IMR-90 (cell line): Measurements from ENCODE around the gene FARSB. TPM values are rescaled to one million over a fixed set of nuclear protein-coding genes. Genes with fewer than 3 reads are reported as not detected.

Experiments
- ATAC-seq: fragments of 200-7000 bp; cut with Tn5 transposase; 2 replicates; pipeline ENCODE4 v1.9.1; 2020; ENCODE audit warnings: low read depth, mild to moderate bottlenecking, moderate library complexity
- BruUV-seq: library from RNA; stranded (reverse); fragments of 400-500 nt; replicated peaks from 2 replicates; lab custom pipeline; 2021; lab: Mats Ljungman, UMichigan
- CTCF ChIA-PET: fragments of 300-600 bp; formaldehyde crosslinking; extraction: SDS; loops from one replicate; lab custom pipeline; 2021; ENCODE audit warnings: antibody characterized with exemption; lab: Yijun Ruan, JAX
- POLR2A ChIA-PET: fragments of 300-600 bp; sonication (Branson Sonifier 250); formaldehyde crosslinking; loops from one replicate; lab custom pipeline; 2022; ENCODE audit warnings: antibody characterized with exemption; ENCODE audit not compliant: unreplicated experiment; lab: Charles Lee
- DNase-seq: peaks from one replicate; pipeline ENCODE4 v3.0.0; 2013
- H2AFZ ChIP-seq: replicated peaks from 2 replicates; pipeline ENCODE3; 2013; ENCODE audit warnings: low read length, mild to moderate bottlenecking; ENCODE audit not compliant: poor library complexity
- H2AK5ac ChIP-seq: 2 replicates; pipeline ENCODE4 v1.6.1; 2013; ENCODE audit warnings: low read depth, low read length, inconsistent platforms
- H2AK9ac ChIP-seq: replicated peaks from 2 replicates; pipeline ENCODE3; 2013; ENCODE audit warnings: mild to moderate bottlenecking, low read depth, low read length, moderate library complexity; ENCODE audit not compliant: poor library complexity
- H2BK120ac ChIP-seq: 2 replicates; pipeline ENCODE4 v1.6.1; 2013; ENCODE audit warnings: low read depth, low read length, inconsistent platforms
- H2BK15ac ChIP-seq: 3 replicates; pipeline ENCODE4 v1.6.1; 2013; ENCODE audit warnings: low read depth, low read length, inconsistent platforms
- H2BK20ac ChIP-seq: 2 replicates; pipeline ENCODE4 v1.6.1; 2013; ENCODE audit warnings: low read depth, mild to moderate bottlenecking, inconsistent platforms, low read length, moderate library complexity
- H2BK5ac ChIP-seq: 2 replicates; pipeline ENCODE4 v1.6.1; 2013; ENCODE audit warnings: mild to moderate bottlenecking, low read depth, low read length, inconsistent platforms; ENCODE audit not compliant: poor library complexity, severe bottlenecking
- H3K14ac ChIP-seq: replicated peaks from 2 replicates; pipeline ENCODE4 v1.6.1; 2013; ENCODE audit warnings: low read depth, low read length, inconsistent platforms
- H3K18ac ChIP-seq: 2 replicates; pipeline ENCODE4 v1.6.1; 2013; ENCODE audit warnings: low read depth, low read length, control low read depth
- H3K23ac ChIP-seq: 2 replicates; pipeline ENCODE4 v1.6.1; 2013; ENCODE audit warnings: low read depth, low read length, inconsistent platforms
- H3K27ac ChIP-seq: 2 replicates; pipeline ENCODE4 v1.5.1; 2013; ENCODE audit warnings: mild to moderate bottlenecking, control low read depth, low read length; ENCODE audit not compliant: insufficient read depth
- H3K27me3 ChIP-seq: 2 replicates; pipeline ENCODE4 v1.6.1; 2013; ENCODE audit warnings: low read length; ENCODE audit not compliant: control insufficient read depth, insufficient read depth
- H3K36me3 ChIP-seq: 2 replicates; pipeline ENCODE4 v1.6.1; 2013; ENCODE audit warnings: low read length, mixed read lengths; ENCODE audit not compliant: control insufficient read depth, insufficient read depth
- H3K4ac ChIP-seq: 2 replicates; pipeline ENCODE4 v1.6.1; 2013; ENCODE audit warnings: low read depth, low read length, inconsistent platforms
- H3K4me1 ChIP-seq: 2 replicates; pipeline ENCODE4 v1.6.1; 2013; ENCODE audit warnings: low read length, mixed read lengths; ENCODE audit not compliant: control insufficient read depth, insufficient read depth
- H3K4me2 ChIP-seq: 2 replicates; pipeline ENCODE4 v1.6.1; 2013; ENCODE audit warnings: low read depth, mild to moderate bottlenecking, control low read depth, low read length, moderate library complexity
- H3K4me3 ChIP-seq: 2 replicates; pipeline ENCODE4 v1.5.1; 2013; ENCODE audit warnings: low read depth, mild to moderate bottlenecking, control low read depth, low read length, moderate library complexity; ENCODE audit not compliant: insufficient read depth
- H3K56ac ChIP-seq: 2 replicates; pipeline ENCODE4 v1.6.1; 2013; ENCODE audit warnings: low read length, inconsistent platforms; ENCODE audit not compliant: insufficient read depth; ENCODE audit errors: extremely low read depth
- H3K79me1 ChIP-seq, 2 experiments: 2 replicates each; pipeline ENCODE4 v1.6.1; 2013; ENCODE audit warnings: low read length in 2 of 2, inconsistent platforms in 1 of 2, low read depth in 1 of 2
- H3K9ac ChIP-seq: 2 replicates; pipeline ENCODE4 v1.6.1; 2013; ENCODE audit warnings: low read depth, low read length, control low read depth
- H3K9me1 ChIP-seq: 2 replicates; pipeline ENCODE4 v1.6.1; 2013; ENCODE audit warnings: low read length, inconsistent platforms; ENCODE audit not compliant: insufficient read depth
- H3K9me3 ChIP-seq: 2 replicates; pipeline ENCODE4 v1.6.1; 2013; ENCODE audit warnings: low read length; ENCODE audit not compliant: control insufficient read depth, insufficient read depth
- H4K20me1 ChIP-seq: 2 replicates; pipeline ENCODE4 v1.6.1; 2013; ENCODE audit warnings: low read length, inconsistent platforms; ENCODE audit not compliant: insufficient read depth
- H4K5ac ChIP-seq: 2 replicates; pipeline ENCODE4 v1.6.1; 2013; ENCODE audit warnings: mild to moderate bottlenecking, low read depth, low read length, control low read depth
- H4K8ac ChIP-seq, 2 experiments: 2 replicates each; pipeline ENCODE4 v1.6.1; 2013; ENCODE audit warnings: low read depth in 2 of 2, low read length in 2 of 2, control low read depth in 1 of 2, inconsistent platforms in 1 of 2
- H4K91ac ChIP-seq: 2 replicates; pipeline ENCODE4 v1.6.1; 2013; ENCODE audit warnings: low read depth, low read length, inconsistent platforms; ENCODE audit not compliant: insufficient read depth
- BHLHE40 ChIP-seq: fragments of 150-350 bp; IDR thresholded peaks from 2 replicates; pipeline ENCODE4 v1.6.1; 2016; ENCODE audit warnings: mild to moderate bottlenecking, low read depth, low read length
- CEBPB ChIP-seq: IDR thresholded peaks from 2 replicates; pipeline ENCODE4 v1.6.1; 2012; ENCODE audit warnings: low read depth, low read length, improper control_type of control experiment
- CHD1 ChIP-seq: IDR thresholded peaks from 2 replicates; pipeline ENCODE4 v1.6.1; 2012; ENCODE audit warnings: low read depth, low read length, improper control_type of control experiment
- CTCF ChIP-seq: conservative IDR thresholded peaks from 2 replicates; pipeline ENCODE4 v1.5.1; 2012; ENCODE audit warnings: mild to moderate bottlenecking, low read depth, low read length, improper control_type of control experiment
- FOS ChIP-seq: fragments of 150-350 bp; IDR thresholded peaks from 2 replicates; pipeline ENCODE4 v1.6.1; 2016; ENCODE audit warnings: low read depth, low read length
- MAFK ChIP-seq: IDR thresholded peaks from 2 replicates; pipeline ENCODE4 v1.6.1; 2012; ENCODE audit warnings: low read depth, low read length, improper control_type of control experiment
- MAZ ChIP-seq: IDR thresholded peaks from 2 replicates; pipeline ENCODE4 v1.6.1; 2012; ENCODE audit warnings: low read depth, mild to moderate bottlenecking, low read length, improper control_type of control experiment, moderate library complexity, borderline replicate concordance
- MXI1 ChIP-seq: IDR thresholded peaks from 2 replicates; pipeline ENCODE4 v1.6.1; 2012; ENCODE audit warnings: low read depth, mild to moderate bottlenecking, low read length, moderate library complexity, borderline replicate concordance
- POLR2A ChIP-seq: IDR thresholded peaks from 2 replicates; pipeline ENCODE4 v1.6.1; 2012; ENCODE audit warnings: mild to moderate bottlenecking, low read depth, low read length
- RCOR1 ChIP-seq: IDR thresholded peaks from 2 replicates; pipeline ENCODE4 v1.6.1; 2012; ENCODE audit warnings: mild to moderate bottlenecking, low read length, improper control_type of control experiment; ENCODE audit not compliant: insufficient replicate concordance
- RFX5 ChIP-seq: IDR thresholded peaks from 2 replicates; pipeline ENCODE4 v1.8.0; 2012; ENCODE audit warnings: low read depth, mild to moderate bottlenecking, low read length, moderate library complexity
- USF2 ChIP-seq: fragments of 150-350 bp; IDR thresholded peaks from 2 replicates; pipeline ENCODE4 v1.6.1; 2017; ENCODE audit warnings: mild to moderate bottlenecking, antibody characterized with exemption, low read length, low read depth
- WGBS, 2 experiments: methylation state at CpG; one replicate each; pipeline versions ENCODE4 v1.1.5 to v1.1.7; 2013; ENCODE audit warnings: missing lambda C conversion rate in 2 of 2; ENCODE audit not compliant: insufficient read length in 1 of 2; ENCODE audit errors: extremely low coverage in 2 of 2; 5-methylcytosine and 5-hydroxymethylcytosine counted together
- dilution Hi-C: fragments of 300-500 bp; cut with HindIII; formaldehyde crosslinking; loops from one replicate; pipeline ENCODE4 v1.14.3; 2018; ENCODE audit warnings: low sequenced_read_pairs; ENCODE audit not compliant: unreplicated experiment
- in situ Hi-C: fragments of 300-500 bp; cut with MboI; formaldehyde crosslinking; loops from 3 replicates; pipeline ENCODE4 v1.14.3; 2019; ENCODE audit warnings: low sequenced_read_pairs, inconsistent platforms, mixed read lengths
- intact Hi-C: fragments of 100-400 bp; cut with micrococcal nuclease; formaldehyde crosslinking; loops from 2 replicates; pipeline ENCODE4 v1.10.0; 2022
- polyA plus RNA-seq, 3 experiments: library from polyadenylated mRNA; depleted of rRNA; stranded (reverse); fragments of >200 nt; gene quantifications; 2 replicates each; pipeline ENCODE4 v1.2.3, GENCODE V29; 2012; ENCODE audit warnings: low replicate concordance in 1 of 3
- total RNA-seq: library from RNA; depleted of rRNA; stranded (reverse); fragments of >200 nt; gene quantifications from 2 replicates; pipeline ENCODE4 v1.2.3, GENCODE V29; 2012

The FARSB gene
- total and polyA plus RNA-seq, 2 of the 4 experiments (the other 2 are of a cell fraction) = 21.1 to 32.5 TPM

- no peak for TF ChIP-seq MAZ
Measured at GRCh38 chr2:222671259-222672067, 15.6 kb upstream of the FARSB start, which contains the start of gene MOGAT1 (continued).

DNA sequence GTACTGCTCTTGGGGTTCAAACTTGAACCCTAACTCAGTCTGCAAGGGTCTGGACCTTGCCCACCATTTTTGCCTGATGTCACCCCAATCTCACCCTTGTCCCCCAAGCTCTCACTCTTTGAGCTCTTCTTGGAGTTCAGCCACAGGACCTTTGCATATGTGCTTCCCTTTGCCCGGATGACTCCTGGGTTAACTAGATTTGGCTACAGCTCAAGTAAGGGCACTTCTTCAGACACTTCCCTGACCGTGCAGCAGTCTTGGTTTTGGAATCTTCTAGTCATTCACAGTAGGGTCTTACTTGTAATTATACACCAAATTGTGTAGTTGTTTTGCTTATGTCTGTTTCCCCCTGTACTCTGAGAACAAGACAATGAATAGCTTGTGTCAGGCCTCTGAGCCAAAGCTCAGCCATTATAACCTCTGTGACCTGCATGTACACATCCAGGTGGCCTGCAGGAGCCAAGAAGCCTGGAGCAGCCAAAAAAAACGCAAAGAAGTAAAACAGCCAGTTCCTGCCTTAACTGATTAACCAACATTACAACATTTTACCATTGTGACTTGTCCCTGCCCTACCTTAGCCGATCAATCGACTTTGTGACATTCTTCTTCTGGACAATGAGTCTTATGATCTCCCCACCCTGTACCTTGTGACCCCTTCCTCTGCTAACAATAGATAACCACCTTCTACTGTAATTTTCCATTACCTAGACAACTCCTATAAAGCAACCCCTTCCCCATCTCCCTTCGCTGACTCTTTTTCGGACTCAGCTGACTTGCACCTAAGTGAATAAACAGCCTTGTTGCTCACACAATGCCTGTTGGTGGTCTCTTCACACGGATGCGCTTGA lies 14.5 kb upstream of the FARSB start:
- in situ Hi-C loops = no loop called here
- Histone ChIP-seq H2BK120ac (no peak overlapping the region), H2AK9ac (no peak overlapping the region), H2AFZ (no peak overlapping the region), H3K23ac (no peak overlapping the region), H4K8ac (no peak overlapping the region), H3K56ac (no peak overlapping the region), H4K20me1 (no peaks in the 10 kb centered on the region), H3K36me3 (no peaks in the 10 kb centered on the region), H3K9me1 (no peaks in the 10 kb centered on the region), H3K9me3 (no peaks in the 10 kb centered on the region), H3K4me2 (no peak overlapping the region), H4K5ac (no peak overlapping the region), H3K9ac (no peak overlapping the region), H3K27ac (no peak overlapping the region), H3K4me1 (no peaks in the 10 kb centered on the region), H2BK20ac (no peak overlapping the region), H3K4ac (no peak overlapping the region), H3K14ac (no peak overlapping the region), H3K4me3 (no peak overlapping the region), H2AK5ac (no peak overlapping the region), H2BK15ac (no peak overlapping the region), H4K91ac (no peak overlapping the region), H3K27me3 (peaks cover 36% of the 10 kb centered on the region), H3K18ac (no peak overlapping the region), H3K79me1 (no peaks in the 10 kb centered on the region), H2BK5ac (no peak overlapping the region)
- dilution Hi-C loops = no loop called here
- no TSS peak for BruUV-seq
- TF ChIP-seq CTCF (no peak), MAFK (no peak), FOS (no peak), RFX5 (no peak), USF2 (no peak), MXI1 (no peak), RCOR1 (no peak), BHLHE40 (no peak), MAZ (no peak), CHD1 (no peak), CEBPB (no peak), POLR2A (no peak)
- ATAC-seq = no peak
- WGBS, 2 experiments = 83% methylated on average over 4 of the region's 9 CpGs; no CpG with 5 or more reads in 1 of the 2 experiments
- POLR2A ChIA-PET = no interaction called here
- intact Hi-C loops = no loop called here
- CTCF ChIA-PET = no interaction called here
- no peak for DNase-seq
